SK-N-SH treated with all-trans-retinoic acid at 6 μM for 48 hours (cell line): ENCODE measurements around the gene CISD3.

Experiments
- BACH2 ChIP-seq: fragments of 250-450 bp; sonication (Bioruptor Pico); IDR thresholded peaks from 2 replicates; pipeline ENCODE4 v1.9.0; 2021; ENCODE audit warnings: mild to moderate bottlenecking, borderline replicate concordance
- CREB5 ChIP-seq: fragments of 250-450 bp; sonication (Bioruptor Pico); IDR thresholded peaks from 2 replicates; pipeline ENCODE4 v1.5.1; 2020; ENCODE audit warnings: low read depth, mild to moderate bottlenecking, moderate library complexity
- CSDC2 ChIP-seq: fragments of 250-450 bp; sonication (Bioruptor Pico); IDR thresholded peaks from 2 replicates; pipeline ENCODE4 v1.5.0; 2020; ENCODE audit warnings: mild to moderate bottlenecking, moderate library complexity
- CSRNP3 ChIP-seq: fragments of 250-450 bp; sonication (Bioruptor Pico); IDR thresholded peaks from 2 replicates; pipeline ENCODE4 v1.5.1; 2021; ENCODE audit warnings: mild to moderate bottlenecking, moderate library complexity
- ISL1 ChIP-seq: fragments of 250-450 bp; sonication (Bioruptor Pico); IDR thresholded peaks from 2 replicates; pipeline ENCODE4 v2.1.2; 2022; ENCODE audit warnings: mild to moderate bottlenecking, moderate library complexity
- PATZ1 ChIP-seq: fragments of 250-450 bp; sonication (Bioruptor Pico); IDR thresholded peaks from 2 replicates; pipeline ENCODE4 v1.8.0; 2020; ENCODE audit warnings: mild to moderate bottlenecking, moderate library complexity, borderline replicate concordance
- PPARA ChIP-seq: fragments of 250-450 bp; sonication (Bioruptor Pico); IDR thresholded peaks from 2 replicates; pipeline ENCODE4 v1.5.0; 2020; ENCODE audit warnings: mild to moderate bottlenecking, borderline replicate concordance
- RARB ChIP-seq: fragments of 250-450 bp; sonication (Bioruptor Pico); IDR thresholded peaks from 2 replicates; pipeline ENCODE4 v1.8.0; 2021; ENCODE audit warnings: mild to moderate bottlenecking, moderate library complexity
- TCF4 ChIP-seq: fragments of 250-450 bp; sonication (Bioruptor Pico); IDR thresholded peaks from 2 replicates; pipeline ENCODE4 v1.8.0; 2021; ENCODE audit warnings: mild to moderate bottlenecking, moderate library complexity, borderline replicate concordance
- ZC3H10 ChIP-seq: fragments of 250-450 bp; sonication (Bioruptor Pico); IDR thresholded peaks from 2 replicates; pipeline ENCODE4 v1.5.1; 2021; ENCODE audit warnings: mild to moderate bottlenecking, moderate library complexity
- ZFP3 ChIP-seq: fragments of 250-450 bp; sonication (Bioruptor Pico); IDR thresholded peaks from 2 replicates; pipeline ENCODE4 v1.5.0; 2020; ENCODE audit warnings: mild to moderate bottlenecking, moderate library complexity
- ZFP30 ChIP-seq: fragments of 450-650 bp; formaldehyde crosslinking; IDR thresholded peaks from 2 replicates; pipeline ENCODE4 v1.5.0; 2022; ENCODE audit warnings: mild to moderate bottlenecking, moderate library complexity
- ZNF70 ChIP-seq: fragments of 450-650 bp; formaldehyde crosslinking; IDR thresholded peaks from 2 replicates; pipeline ENCODE4 v1.5.0; 2020; ENCODE audit warnings: mild to moderate bottlenecking, moderate library complexity

GRCh38 chr17:38719943-38720641 is 10.0 kb upstream of the CISD3 start:
- TF ChIP-seq CREB5 (CRISPR knock-in tag) (no peak), ZNF70 (CRISPR knock-in tag) (no peak), CSDC2 (CRISPR knock-in tag) (no peak), PATZ1 (CRISPR knock-in tag) (no peak), ZC3H10 (CRISPR knock-in tag) (no peak), ZFP3 (CRISPR knock-in tag) (no peak), ZFP30 (CRISPR knock-in tag) (no peak), CSRNP3 (CRISPR knock-in tag) (no peak), RARB (CRISPR knock-in tag) (no peak), ISL1 (CRISPR knock-in tag) (no peak), TCF4 (CRISPR knock-in tag) (no peak), PPARA (CRISPR knock-in tag) (no peak), BACH2 (no peak)
